ENCODE measurements around the gene ZNF341.

GRCh38 chr20:33686100-33686983 is 45.5 kb upstream of the ZNF341 start, which contains the start of gene E2F1:
- peak in 2 of 3 experiments; percentile 21 to 33 for TF ChIP-seq CTCF (optimal IDR thresholded peaks at IDR 0.05 in 1 of 3, IDR thresholded peaks at IDR 0.05 in 1 of 3, conservative IDR thresholded peaks at IDR 0.05 in 1 of 3; ENCODE audit: extremely low read depth in 1 of 3, insufficient read depth in 2 of 3, low read length in 3 of 3)
- no peak for TF ChIP-seq EZH2 (IDR thresholded peaks at IDR 0.05; ENCODE audit: low read length)

All from keratinocyte (primary cell).